Measurements from ENCODE around the gene ST6GALNAC4. TPM values are rescaled to one million over a fixed set of nuclear protein-coding genes. Genes with fewer than 3 reads are reported as not detected.

Gene ST6GALNAC4
- total and polyA plus RNA-seq, 9 of the 15 experiments (the other 6 are each of a cell fraction or from before 2014, with no cell fraction given): 2.6 to 43.1 (median 15.4) TPM

GRCh38 chr9:127862075-127863011 is 54.5 kb downstream of the ST6GALNAC4 start (continued):
- TF ChIP-seq MITF (IDR thresholded peaks at IDR 0.05) (peak; percentile 92), KAT2B (IDR thresholded peaks at IDR 0.05; ENCODE audit: low read depth, low read length) (no peak), BRCA1 (IDR thresholded peaks at IDR 0.05) (no peak), BRCA1 (CRISPR knock-in tag; IDR thresholded peaks at IDR 0.05) (no peak), THAP7 (CRISPR knock-in tag; IDR thresholded peaks at IDR 0.05) (no peak), XRCC4 (IDR thresholded peaks at IDR 0.05; ENCODE audit: extremely low read depth, insufficient read depth, insufficient read length) (no peak), STAT5A (IDR thresholded peaks at IDR 0.05; ENCODE audit: borderline replicate concordance, low read length) (no peak; the same call in 1 of the 2 replicates), KLF1 (tag; IDR thresholded peaks at IDR 0.05) (peak; percentile 78; the same call in 1 of the 2 replicates), ZNF785 (CRISPR knock-in tag; IDR thresholded peaks at IDR 0.05) (no peak), TBP (optimal IDR thresholded peaks at IDR 0.05; ENCODE audit: low read depth, low read length) (peak; percentile 56), TCF15 (CRISPR knock-in tag; IDR thresholded peaks at IDR 0.05) (peak; percentile 73; the same call in 1 of the 2 replicates), E2F3 (CRISPR knock-in tag; IDR thresholded peaks at IDR 0.05) (no peak), GMEB1 (CRISPR knock-in tag; IDR thresholded peaks at IDR 0.05) (peak; percentile 27; the same call in 1 of the 2 replicates), SIX5 (IDR thresholded peaks at IDR 0.05; ENCODE audit: borderline replicate concordance in 1 of 2, insufficient read depth in 1 of 2, low read depth in 1 of 2, low read length in 2 of 2) (no peak), GTF2B (IDR thresholded peaks at IDR 0.05; ENCODE audit: extremely low read depth, insufficient read length) (no peak), POU5F1 (IDR thresholded peaks at IDR 0.05; ENCODE audit: borderline replicate concordance, low read depth, low read length, partially characterized antibody) (no peak), PREB (CRISPR knock-in tag; IDR thresholded peaks at IDR 0.05) (no peak), RBFOX2 (IDR thresholded peaks at IDR 0.05; ENCODE audit: low read depth, low read length) (peak; percentile 85), BACH1 (tag; IDR thresholded peaks at IDR 0.05) (peak; percentile 39; the same call in 1 of the 2 replicates)
